GM12865 (cell line): ENCODE measurements around the gene ERCC6.

ENCODE experiments used
- DNase-seq: peaks from one replicate; pipeline ENCODE4 v3.0.0; 2010; ENCODE audit warnings: low read depth
- H3K4me3 ChIP-seq: 2 replicates; pipeline ENCODE4 v1.5.1; 2011; ENCODE audit warnings: mild to moderate bottlenecking, low read depth, low read length, control low read depth
- CTCF ChIP-seq: IDR thresholded peaks from 2 replicates; pipeline ENCODE4 v1.5.1; 2011; ENCODE audit warnings: low read length, control low read depth, low read depth, inconsistent platforms; ENCODE audit not compliant: insufficient read depth; ENCODE audit errors: missing control alignments

Gene ERCC6

GRCh38 chr10:49538381-49539319 is at the start of gene ERCC6:
ERCC6 (minus strand) TSS chr10:49539121.
- TF ChIP-seq CTCF = no peak
- peak; percentile 99 for DNase-seq
- H3K4me3 ChIP-seq = peak within 1 kb of the TSS; percentile 66

- TF ChIP-seq CTCF = no peak
- no peak for DNase-seq
- H3K4me3 ChIP-seq = no peak overlapping the region
Observed at GRCh38 chr10:49587981-49588380, 49.1 kb upstream of the ERCC6 start.

- TF ChIP-seq CTCF = no peak
- no peak overlapping the region for H3K4me3 ChIP-seq
- no peak for DNase-seq
Observed at GRCh38 chr10:49585387-49585786, 46.5 kb upstream of the ERCC6 start.

- no peak overlapping the region for H3K4me3 ChIP-seq
- no peak for TF ChIP-seq CTCF
- DNase-seq = no peak
Observed at GRCh38 chr10:49579621-49580020, 40.7 kb upstream of the ERCC6 start.

- no peak for DNase-seq
- no peak overlapping the region for H3K4me3 ChIP-seq
- TF ChIP-seq CTCF = no peak
Observed at GRCh38 chr10:49578392-49578791, 39.5 kb upstream of the ERCC6 start.

GRCh38 chr10:49577182-49577925 is 38.4 kb upstream of the ERCC6 start:
- H3K4me3 ChIP-seq = no peak overlapping the region
- TF ChIP-seq CTCF = no peak
- DNase-seq = peak; percentile 37
